ENCODE measurements around the gene ZNF521.

The ZNF521 gene

DNA sequence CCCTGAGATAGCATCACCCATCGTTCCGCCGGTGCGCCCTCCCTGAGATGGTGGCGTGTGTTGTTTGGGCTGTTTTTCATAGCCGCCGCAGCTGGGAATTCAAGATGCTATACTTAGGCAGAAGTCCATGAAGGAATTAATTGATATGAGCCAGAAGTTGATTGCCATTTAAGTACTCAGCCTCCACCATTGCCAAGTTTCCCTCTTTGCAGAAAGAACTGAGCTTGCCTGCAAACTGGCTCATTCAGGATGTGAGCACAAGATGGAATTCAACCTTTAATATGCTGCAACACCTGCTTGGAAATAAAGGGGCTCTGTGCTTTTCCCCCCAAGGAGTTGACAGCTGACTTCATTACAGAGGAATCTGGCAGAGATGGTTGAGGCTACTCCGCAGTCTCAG lies 295.5 kb downstream of the ZNF521 start:
- no peak for ATAC-seq
- TF ChIP-seq GLIS3 (CRISPR knock-in tag; IDR thresholded peaks at IDR 0.05): no peak
- TF ChIP-seq, protein P1, sequence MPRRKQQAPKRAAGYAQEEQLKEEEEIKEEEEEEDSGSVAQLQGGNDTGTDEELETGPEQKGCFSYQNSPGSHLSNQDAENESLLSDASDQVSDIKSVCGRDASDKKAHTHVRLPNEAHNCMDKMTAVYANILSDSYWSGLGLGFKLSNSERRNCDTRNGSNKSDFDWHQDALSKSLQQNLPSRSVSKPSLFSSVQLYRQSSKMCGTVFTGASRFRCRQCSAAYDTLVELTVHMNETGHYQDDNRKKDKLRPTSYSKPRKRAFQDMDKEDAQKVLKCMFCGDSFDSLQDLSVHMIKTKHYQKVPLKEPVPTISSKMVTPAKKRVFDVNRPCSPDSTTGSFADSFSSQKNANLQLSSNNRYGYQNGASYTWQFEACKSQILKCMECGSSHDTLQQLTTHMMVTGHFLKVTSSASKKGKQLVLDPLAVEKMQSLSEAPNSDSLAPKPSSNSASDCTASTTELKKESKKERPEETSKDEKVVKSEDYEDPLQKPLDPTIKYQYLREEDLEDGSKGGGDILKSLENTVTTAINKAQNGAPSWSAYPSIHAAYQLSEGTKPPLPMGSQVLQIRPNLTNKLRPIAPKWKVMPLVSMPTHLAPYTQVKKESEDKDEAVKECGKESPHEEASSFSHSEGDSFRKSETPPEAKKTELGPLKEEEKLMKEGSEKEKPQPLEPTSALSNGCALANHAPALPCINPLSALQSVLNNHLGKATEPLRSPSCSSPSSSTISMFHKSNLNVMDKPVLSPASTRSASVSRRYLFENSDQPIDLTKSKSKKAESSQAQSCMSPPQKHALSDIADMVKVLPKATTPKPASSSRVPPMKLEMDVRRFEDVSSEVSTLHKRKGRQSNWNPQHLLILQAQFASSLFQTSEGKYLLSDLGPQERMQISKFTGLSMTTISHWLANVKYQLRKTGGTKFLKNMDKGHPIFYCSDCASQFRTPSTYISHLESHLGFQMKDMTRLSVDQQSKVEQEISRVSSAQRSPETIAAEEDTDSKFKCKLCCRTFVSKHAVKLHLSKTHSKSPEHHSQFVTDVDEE (CRISPR knock-in tag; IDR thresholded peaks at IDR 0.05): no peak

GRCh38 chr18:25055076-25055475 lies 296.9 kb downstream of the ZNF521 start:
- 0 out of 3 replicates have a peak, but pooled peaks have one; percentile 26 for ATAC-seq
- TF ChIP-seq ZC3H10 (CRISPR knock-in tag; IDR thresholded peaks at IDR 0.05) (no peak), RARB (CRISPR knock-in tag; IDR thresholded peaks at IDR 0.05) (no peak), CSDC2 (CRISPR knock-in tag; IDR thresholded peaks at IDR 0.05) (no peak), OSR1 (CRISPR knock-in tag; IDR thresholded peaks at IDR 0.05) (no peak), BACH2 (CRISPR knock-in tag; IDR thresholded peaks at IDR 0.05; ENCODE audit: borderline replicate concordance) (no peak), TOX (CRISPR knock-in tag; IDR thresholded peaks at IDR 0.05; ENCODE audit: borderline replicate concordance) (no peak), ZFP30 (CRISPR knock-in tag; IDR thresholded peaks at IDR 0.05) (no peak), CSRNP3 (CRISPR knock-in tag; IDR thresholded peaks at IDR 0.05) (no peak), ESRRG (CRISPR knock-in tag; IDR thresholded peaks at IDR 0.05) (no peak), ZFP3 (CRISPR knock-in tag; IDR thresholded peaks at IDR 0.05) (no peak), ZNF565 (CRISPR knock-in tag; conservative IDR thresholded peaks at IDR 0.05; ENCODE audit: low read depth) (no peak), TCF4 (CRISPR knock-in tag; IDR thresholded peaks at IDR 0.05; ENCODE audit: borderline replicate concordance) (no peak), ZNF70 (CRISPR knock-in tag; IDR thresholded peaks at IDR 0.05) (no peak), ARNTL (CRISPR knock-in tag; IDR thresholded peaks at IDR 0.05; ENCODE audit: borderline replicate concordance, low read depth) (no peak)
- TF ChIP-seq, protein P2, sequence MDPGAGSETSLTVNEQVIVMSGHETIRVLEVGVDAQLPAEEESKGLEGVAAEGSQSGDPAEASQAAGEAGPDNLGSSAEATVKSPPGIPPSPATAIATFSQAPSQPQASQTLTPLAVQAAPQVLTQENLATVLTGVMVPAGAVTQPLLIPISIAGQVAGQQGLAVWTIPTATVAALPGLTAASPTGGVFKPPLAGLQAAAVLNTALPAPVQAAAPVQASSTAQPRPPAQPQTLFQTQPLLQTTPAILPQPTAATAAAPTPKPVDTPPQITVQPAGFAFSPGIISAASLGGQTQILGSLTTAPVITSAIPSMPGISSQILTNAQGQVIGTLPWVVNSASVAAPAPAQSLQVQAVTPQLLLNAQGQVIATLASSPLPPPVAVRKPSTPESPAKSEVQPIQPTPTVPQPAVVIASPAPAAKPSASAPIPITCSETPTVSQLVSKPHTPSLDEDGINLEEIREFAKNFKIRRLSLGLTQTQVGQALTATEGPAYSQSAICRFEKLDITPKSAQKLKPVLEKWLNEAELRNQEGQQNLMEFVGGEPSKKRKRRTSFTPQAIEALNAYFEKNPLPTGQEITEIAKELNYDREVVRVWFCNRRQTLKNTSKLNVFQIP (CRISPR knock-in tag; IDR thresholded peaks at IDR 0.05; ENCODE audit: borderline replicate concordance, low read depth): no peak
- TF ChIP-seq, protein P3, sequence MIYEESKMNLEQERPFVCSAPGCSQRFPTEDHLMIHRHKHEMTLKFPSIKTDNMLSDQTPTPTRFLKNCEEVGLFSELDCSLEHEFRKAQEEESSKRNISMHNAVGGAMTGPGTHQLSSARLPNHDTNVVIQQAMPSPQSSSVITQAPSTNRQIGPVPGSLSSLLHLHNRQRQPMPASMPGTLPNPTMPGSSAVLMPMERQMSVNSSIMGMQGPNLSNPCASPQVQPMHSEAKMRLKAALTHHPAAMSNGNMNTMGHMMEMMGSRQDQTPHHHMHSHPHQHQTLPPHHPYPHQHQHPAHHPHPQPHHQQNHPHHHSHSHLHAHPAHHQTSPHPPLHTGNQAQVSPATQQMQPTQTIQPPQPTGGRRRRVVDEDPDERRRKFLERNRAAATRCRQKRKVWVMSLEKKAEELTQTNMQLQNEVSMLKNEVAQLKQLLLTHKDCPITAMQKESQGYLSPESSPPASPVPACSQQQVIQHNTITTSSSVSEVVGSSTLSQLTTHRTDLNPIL (CRISPR knock-in tag; IDR thresholded peaks at IDR 0.05; ENCODE audit: low read depth): no peak

DNA sequence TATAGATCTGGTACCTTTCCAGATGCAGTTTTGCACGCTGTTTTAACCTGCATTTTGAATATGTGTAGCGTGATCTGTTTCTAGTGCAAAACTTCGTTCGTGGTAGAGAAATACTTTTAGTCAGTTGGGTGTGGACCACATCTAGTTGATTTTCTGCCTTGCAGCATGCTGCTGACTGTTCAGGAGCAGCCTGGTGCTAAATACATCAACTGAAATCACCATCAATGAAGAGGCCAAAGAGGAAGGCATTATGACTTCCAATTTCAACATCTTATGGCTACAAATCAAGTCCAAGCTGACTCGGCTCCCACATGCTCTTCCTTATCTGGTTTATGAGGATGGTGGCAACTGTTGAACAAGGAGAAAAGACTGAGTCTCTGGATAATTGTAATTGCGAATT lies 298.5 kb downstream of the ZNF521 start:
- no peak for ATAC-seq
- TF ChIP-seq ISL1 (CRISPR knock-in tag; IDR thresholded peaks at IDR 0.05): no peak

- TF ChIP-seq CSDC2 (CRISPR knock-in tag; IDR thresholded peaks at IDR 0.05): no peak
- TF ChIP-seq, protein P2 (CRISPR knock-in tag; IDR thresholded peaks at IDR 0.05; ENCODE audit: borderline replicate concordance, low read depth): no peak
- TF ChIP-seq OSR1 (CRISPR knock-in tag; IDR thresholded peaks at IDR 0.05): no peak
- no peak for TF ChIP-seq GLIS3 (CRISPR knock-in tag; IDR thresholded peaks at IDR 0.05)
- TF ChIP-seq ZNF70 (CRISPR knock-in tag; IDR thresholded peaks at IDR 0.05): no peak
These were observed 299.4 kb downstream of the ZNF521 start for GRCh38 chr18:25052511-25052921.

More at GRCh38 chr18:25052511-25052921, 299.4 kb downstream of the ZNF521 start:
- no peak for ATAC-seq

Measured in SK-N-SH treated with all-trans-retinoic acid at 6 μM for 48 hours (cell line).